SU-DHL-6 (cell line): ENCODE data around the gene ABLIM1.

Experiments
- H2AFZ ChIP-seq: fragments of 200-600 bp; sonication (generic); 2 replicates; pipeline ENCODE4 v1.6.1; 2014; ENCODE audit warnings: low read depth, mild to moderate bottlenecking, moderate library complexity, mixed read lengths, antibody characterized with exemption, low read length; ENCODE audit not compliant: severe bottlenecking
- H3F3A ChIP-seq: fragments of 200-600 bp; shearing (Covaris generic); 2 replicates; pipeline ENCODE4 v1.6.0; 2016; ENCODE audit warnings: antibody characterized with exemption, mild to moderate bottlenecking; ENCODE audit not compliant: insufficient read depth
- H3K27ac ChIP-seq: fragments of 200-600 bp; sonication (generic); 2 replicates; pipeline ENCODE4 v1.5.1; 2016; ENCODE audit warnings: low read depth, mild to moderate bottlenecking, low read length, moderate library complexity, mixed read lengths
- H3K27me3 ChIP-seq: fragments of 200-600 bp; sonication (generic), shearing (Covaris generic); 2 replicates; pipeline ENCODE4 v1.6.0; 2014; ENCODE audit warnings: mild to moderate bottlenecking, low read length
- H3K36me3 ChIP-seq: fragments of 200-600 bp; sonication (generic); 2 replicates; pipeline ENCODE4 v1.6.1; 2014; ENCODE audit warnings: mild to moderate bottlenecking, low read length, mixed read lengths
- H3K4me2 ChIP-seq: fragments of 300-600, 200-600 bp; shearing (Covaris generic), sonication (generic); 2 replicates; pipeline ENCODE4 v1.6.0; 2014; ENCODE audit warnings: low read length, low read depth, mild to moderate bottlenecking; ENCODE audit not compliant: poor library complexity, severe bottlenecking
- H3K4me3 ChIP-seq: fragments of 200-600 bp; sonication (generic); 2 replicates; pipeline ENCODE4 v1.5.1; 2014; ENCODE audit warnings: antibody characterized with exemption, low read length, mild to moderate bottlenecking, mixed read lengths; ENCODE audit not compliant: insufficient read depth, poor library complexity, severe bottlenecking
- H3K79me2 ChIP-seq: fragments of 200-600 bp; sonication (generic); 2 replicates; pipeline ENCODE4 v1.6.1; 2014; ENCODE audit warnings: mild to moderate bottlenecking, low read length, moderate library complexity; ENCODE audit not compliant: insufficient read depth
- H3K9ac ChIP-seq: fragments of 200-600 bp; sonication (generic); 2 replicates; pipeline ENCODE4 v1.7.0; 2014; ENCODE audit warnings: mild to moderate bottlenecking, low read length
- H3K9me2 ChIP-seq: fragments of 200-600 bp; sonication (generic); replicated peaks from 2 replicates; pipeline ENCODE4 v1.6.1; 2014; ENCODE audit warnings: low read length; ENCODE audit not compliant: insufficient read depth
- H3K9me3 ChIP-seq: fragments of 200-600 bp; sonication (generic); 2 replicates; pipeline ENCODE4 v1.6.1; 2014; ENCODE audit warnings: low read length, mixed read lengths; ENCODE audit not compliant: insufficient read depth
- H4K20me1 ChIP-seq: fragments of 200-600 bp; sonication (generic); 2 replicates; pipeline ENCODE4 v1.6.1; 2014; ENCODE audit warnings: low read depth, mild to moderate bottlenecking, antibody characterized with exemption, low read length, moderate library complexity, mixed read lengths
- EZH2phosphoT487 ChIP-seq: fragments of 200-600 bp; sonication (generic), shearing (Covaris generic); conservative IDR thresholded peaks from 2 replicates; pipeline ENCODE4 v1.6.1; 2018; ENCODE audit warnings: mild to moderate bottlenecking, antibody characterized with exemption, low read length, moderate library complexity, mixed read lengths
- TF ChIP-seq, protein P1 (sequence below): fragments of 200-600 bp; sonication (generic); IDR thresholded peaks from one replicate; pipeline ENCODE4 v1.5.1; 2017; ENCODE audit warnings: antibody characterized with exemption, mild to moderate bottlenecking, low read length, moderate library complexity; ENCODE audit not compliant: insufficient read depth, poor library complexity, severe bottlenecking

The ABLIM1 gene

GRCh38 chr10:114648368-114648767 lies 9.7 kb downstream of the ABLIM1 start:
- H3K79me2 ChIP-seq = no peaks in the 10 kb centered on the region
- no peak overlapping the region for H3K4me2 ChIP-seq
- H3K9me2 ChIP-seq = no peaks in the 10 kb centered on the region
- no peak overlapping the region for H3K9ac ChIP-seq
- no peaks in the 10 kb centered on the region for H3F3A ChIP-seq
- no peaks in the 10 kb centered on the region for H3K36me3 ChIP-seq
- H3K27me3 ChIP-seq = no peaks in the 10 kb centered on the region
- no peak overlapping the region for H3K4me3 ChIP-seq
- H3K27ac ChIP-seq = no peak overlapping the region
- H2AFZ ChIP-seq = no peak overlapping the region
- H3K9me3 ChIP-seq = no peaks in the 10 kb centered on the region
- no peaks in the 10 kb centered on the region for H4K20me1 ChIP-seq
- TF ChIP-seq EZH2phosphoT487 = no peak
- TF ChIP-seq, protein P1, sequence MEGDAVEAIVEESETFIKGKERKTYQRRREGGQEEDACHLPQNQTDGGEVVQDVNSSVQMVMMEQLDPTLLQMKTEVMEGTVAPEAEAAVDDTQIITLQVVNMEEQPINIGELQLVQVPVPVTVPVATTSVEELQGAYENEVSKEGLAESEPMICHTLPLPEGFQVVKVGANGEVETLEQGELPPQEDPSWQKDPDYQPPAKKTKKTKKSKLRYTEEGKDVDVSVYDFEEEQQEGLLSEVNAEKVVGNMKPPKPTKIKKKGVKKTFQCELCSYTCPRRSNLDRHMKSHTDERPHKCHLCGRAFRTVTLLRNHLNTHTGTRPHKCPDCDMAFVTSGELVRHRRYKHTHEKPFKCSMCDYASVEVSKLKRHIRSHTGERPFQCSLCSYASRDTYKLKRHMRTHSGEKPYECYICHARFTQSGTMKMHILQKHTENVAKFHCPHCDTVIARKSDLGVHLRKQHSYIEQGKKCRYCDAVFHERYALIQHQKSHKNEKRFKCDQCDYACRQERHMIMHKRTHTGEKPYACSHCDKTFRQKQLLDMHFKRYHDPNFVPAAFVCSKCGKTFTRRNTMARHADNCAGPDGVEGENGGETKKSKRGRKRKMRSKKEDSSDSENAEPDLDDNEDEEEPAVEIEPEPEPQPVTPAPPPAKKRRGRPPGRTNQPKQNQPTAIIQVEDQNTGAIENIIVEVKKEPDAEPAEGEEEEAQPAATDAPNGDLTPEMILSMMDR = no peak

DNA sequence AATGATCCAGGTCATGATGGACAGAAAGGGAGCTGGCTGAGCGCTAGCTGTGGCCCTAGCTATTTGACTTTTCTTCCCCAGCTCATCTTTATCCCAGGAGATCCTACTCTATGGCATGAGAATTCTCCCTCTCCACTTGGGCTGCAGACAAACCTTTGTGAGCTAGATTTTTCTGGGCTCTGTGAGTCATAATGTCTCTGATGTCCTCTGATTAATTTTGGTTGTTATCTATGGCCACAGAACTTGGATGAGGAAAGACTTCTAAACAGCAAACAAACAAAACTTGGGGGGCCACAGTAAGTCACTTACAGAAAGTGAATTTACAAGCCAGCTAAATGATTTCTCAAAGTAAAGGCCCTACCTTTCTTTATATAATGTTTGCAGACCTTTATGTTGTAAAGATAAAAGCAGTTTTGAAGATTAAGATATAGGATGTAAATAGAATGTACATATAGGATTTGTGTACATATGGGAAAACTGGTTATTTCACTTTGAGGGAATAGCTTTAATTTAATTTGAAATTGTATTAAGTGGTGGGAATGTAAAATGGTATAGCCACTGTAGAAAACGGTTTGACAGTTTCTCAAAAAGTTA lies 10.4 kb downstream of the ABLIM1 start:
- TF ChIP-seq, protein P1 = no peak
- TF ChIP-seq EZH2phosphoT487 = no peak
- H3K79me2 ChIP-seq = no peaks in the 10 kb centered on the region

GRCh38 chr10:114646426-114646825 lies 11.6 kb downstream of the ABLIM1 start:
- H3K9ac ChIP-seq = no peak overlapping the region
- no peaks in the 10 kb centered on the region for H3K9me3 ChIP-seq
- H3K4me2 ChIP-seq = no peak overlapping the region
- no peaks in the 10 kb centered on the region for H3F3A ChIP-seq
- H3K9me2 ChIP-seq = no peaks in the 10 kb centered on the region
- no peak overlapping the region for H3K27ac ChIP-seq
- H2AFZ ChIP-seq = no peak overlapping the region
- H3K4me3 ChIP-seq = no peak overlapping the region
- H4K20me1 ChIP-seq = no peaks in the 10 kb centered on the region
- H3K79me2 ChIP-seq = no peaks in the 10 kb centered on the region
- TF ChIP-seq, protein P1 = no peak
- no peak for TF ChIP-seq EZH2phosphoT487
- no peaks in the 10 kb centered on the region for H3K36me3 ChIP-seq
- H3K27me3 ChIP-seq = no peaks in the 10 kb centered on the region

More for the DNA sequence above, 10.4 kb downstream of the ABLIM1 start:
- Histone ChIP-seq H3K9ac (no peak overlapping the region), H3K27ac (no peak overlapping the region), H3K9me2 (no peaks in the 10 kb centered on the region), H4K20me1 (no peaks in the 10 kb centered on the region), H3K27me3 (no peaks in the 10 kb centered on the region), H3K36me3 (no peaks in the 10 kb centered on the region), H3K9me3 (no peaks in the 10 kb centered on the region), H2AFZ (no peak overlapping the region), H3K4me3 (no peak overlapping the region), H3F3A (no peaks in the 10 kb centered on the region), H3K4me2 (no peak overlapping the region)
